Retinal pigment epithelial cell (primary cell): ENCODE measurements around the gene RBM12.

Experiments
- DNase-seq: peaks from one replicate; pipeline ENCODE4 v3.0.0-alpha.2; 2010; ENCODE audit warnings: low read depth
- H3K4me3 ChIP-seq: 2 replicates; pipeline ENCODE4 v1.5.1; 2011; ENCODE audit warnings: mild to moderate bottlenecking, low read length, control low read depth, moderate library complexity
- TF ChIP-seq, protein P1 (sequence below): conservative IDR thresholded peaks from 2 replicates; pipeline ENCODE4 v1.5.1; 2011; ENCODE audit warnings: low read depth, low read length, control low read depth, inconsistent platforms

RBM12 gene

DNA sequence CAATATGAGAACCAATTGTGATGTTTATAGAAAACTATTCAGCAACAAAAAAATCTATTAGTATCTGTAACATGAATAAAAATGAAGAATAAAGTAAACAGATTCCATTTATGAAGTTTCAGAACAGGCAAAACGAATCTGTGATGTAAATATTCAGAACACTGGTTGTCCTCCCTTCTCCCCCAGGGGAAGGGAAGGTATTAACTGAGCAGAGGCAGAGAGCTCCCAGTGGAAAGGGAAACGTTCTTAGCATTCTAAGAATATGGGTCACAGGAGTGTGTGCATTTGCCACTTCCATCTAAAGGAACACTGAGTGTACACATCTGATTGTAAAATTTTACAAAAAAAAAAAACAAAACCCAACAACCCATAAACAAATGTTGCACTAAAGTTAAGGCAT is 25.9 kb downstream of the RBM12 start:
- TF ChIP-seq, protein P1, sequence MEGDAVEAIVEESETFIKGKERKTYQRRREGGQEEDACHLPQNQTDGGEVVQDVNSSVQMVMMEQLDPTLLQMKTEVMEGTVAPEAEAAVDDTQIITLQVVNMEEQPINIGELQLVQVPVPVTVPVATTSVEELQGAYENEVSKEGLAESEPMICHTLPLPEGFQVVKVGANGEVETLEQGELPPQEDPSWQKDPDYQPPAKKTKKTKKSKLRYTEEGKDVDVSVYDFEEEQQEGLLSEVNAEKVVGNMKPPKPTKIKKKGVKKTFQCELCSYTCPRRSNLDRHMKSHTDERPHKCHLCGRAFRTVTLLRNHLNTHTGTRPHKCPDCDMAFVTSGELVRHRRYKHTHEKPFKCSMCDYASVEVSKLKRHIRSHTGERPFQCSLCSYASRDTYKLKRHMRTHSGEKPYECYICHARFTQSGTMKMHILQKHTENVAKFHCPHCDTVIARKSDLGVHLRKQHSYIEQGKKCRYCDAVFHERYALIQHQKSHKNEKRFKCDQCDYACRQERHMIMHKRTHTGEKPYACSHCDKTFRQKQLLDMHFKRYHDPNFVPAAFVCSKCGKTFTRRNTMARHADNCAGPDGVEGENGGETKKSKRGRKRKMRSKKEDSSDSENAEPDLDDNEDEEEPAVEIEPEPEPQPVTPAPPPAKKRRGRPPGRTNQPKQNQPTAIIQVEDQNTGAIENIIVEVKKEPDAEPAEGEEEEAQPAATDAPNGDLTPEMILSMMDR, result no peak
- no peak overlapping the region for H3K4me3 ChIP-seq
- DNase-seq, result no peak

- TF ChIP-seq, protein P1, result no peak
- H3K4me3 ChIP-seq, result no peak overlapping the region
- no peak for DNase-seq
Observed at GRCh38 chr20:35637276-35637675, 27.4 kb downstream of the RBM12 start.

DNA sequence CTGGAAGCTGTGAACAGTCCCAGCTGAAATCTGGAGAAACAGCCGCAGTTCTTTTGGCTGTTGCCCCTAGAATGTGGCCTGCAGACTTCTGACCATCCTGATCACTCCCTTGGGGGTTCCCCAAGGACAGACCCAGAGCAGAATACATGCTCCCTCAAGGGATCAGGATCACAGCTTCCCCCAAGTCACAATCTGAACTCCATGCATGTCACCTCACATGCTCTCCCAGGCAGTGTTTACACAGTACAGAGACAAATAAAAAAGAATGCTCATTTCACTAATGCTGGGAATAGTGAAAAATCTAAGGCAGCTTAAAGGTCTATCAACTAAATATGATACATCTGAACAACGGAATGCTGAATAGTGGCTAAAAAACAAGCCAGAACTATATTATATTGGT is 28.6 kb downstream of the RBM12 start:
- no peak for DNase-seq
- TF ChIP-seq, protein P1, result no peak
- no peak overlapping the region for H3K4me3 ChIP-seq

DNA sequence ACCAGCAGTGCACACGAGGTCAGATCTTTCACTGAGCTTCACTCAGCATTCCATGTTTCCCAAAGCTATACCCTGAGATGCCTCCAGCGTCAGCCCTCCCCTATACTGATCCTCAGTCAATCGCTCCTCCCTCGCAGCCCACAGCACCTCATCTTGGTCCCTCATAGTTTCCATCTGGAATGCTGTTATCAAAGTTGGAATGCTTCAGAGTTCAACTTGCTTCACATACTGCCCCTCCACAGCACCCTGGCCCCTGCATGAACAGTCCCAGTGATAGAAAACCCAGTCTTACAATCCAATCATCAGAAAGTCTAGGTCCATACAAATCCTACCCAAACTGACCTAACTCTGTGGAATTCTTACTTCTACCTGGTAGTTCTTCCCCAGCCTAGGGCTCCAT is 29.0 kb downstream of the RBM12 start:
- no peak overlapping the region for H3K4me3 ChIP-seq
- TF ChIP-seq, protein P1, result no peak
- no peak for DNase-seq

DNA sequence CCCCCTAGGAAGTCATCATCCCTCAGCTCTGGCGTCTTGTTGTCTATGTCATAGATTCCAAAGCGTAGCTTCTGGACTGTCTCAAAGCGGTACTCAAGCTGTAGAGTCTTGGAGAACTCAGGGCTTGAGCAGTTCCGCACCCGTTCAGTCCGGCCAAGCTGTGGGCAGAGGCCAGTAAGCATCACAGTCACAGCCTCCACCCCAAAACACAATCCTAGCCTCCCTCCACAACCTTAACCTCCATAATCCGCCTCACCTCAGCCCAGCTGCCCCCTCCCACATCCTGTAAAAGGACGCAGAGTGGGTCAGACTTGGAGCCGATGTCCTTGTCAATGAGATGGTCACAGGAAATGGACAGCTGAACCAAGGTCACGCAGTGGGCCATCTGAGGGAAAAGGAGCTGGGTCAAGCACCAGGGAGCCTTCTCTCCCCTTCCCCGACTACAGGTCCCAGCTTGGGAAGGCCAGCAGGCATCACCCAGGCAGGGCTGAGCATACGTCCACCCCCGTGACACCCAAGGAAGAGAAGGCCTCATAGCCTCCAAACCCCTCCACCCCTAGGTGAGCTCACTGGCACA is 32.1 kb downstream of the RBM12 start:
- H3K4me3 ChIP-seq, result no peak overlapping the region
- DNase-seq, result no peak
- TF ChIP-seq, protein P1, result no peak

DNA sequence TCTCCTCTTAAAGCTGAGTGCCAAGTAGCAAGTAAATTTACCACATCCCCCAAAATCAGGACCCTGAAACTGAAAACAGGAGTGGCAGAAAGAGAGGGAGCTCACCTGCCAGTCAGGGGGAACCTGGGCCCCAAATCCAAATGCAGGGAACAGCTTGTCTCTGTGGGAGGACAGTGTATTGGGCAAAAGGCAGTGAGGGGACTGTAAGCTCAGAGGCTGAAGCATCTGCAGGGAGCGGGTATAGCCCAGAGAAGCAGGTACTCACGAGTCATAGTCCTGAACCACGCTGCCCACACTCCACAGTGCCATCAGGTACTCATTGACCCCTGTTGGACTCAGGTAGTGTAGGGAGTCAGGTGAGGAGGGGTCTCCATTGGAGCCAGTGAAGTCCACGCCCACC is 34.1 kb downstream of the RBM12 start:
- no peak for DNase-seq
- H3K4me3 ChIP-seq, result no peak overlapping the region
- TF ChIP-seq, protein P1, result no peak

DNA sequence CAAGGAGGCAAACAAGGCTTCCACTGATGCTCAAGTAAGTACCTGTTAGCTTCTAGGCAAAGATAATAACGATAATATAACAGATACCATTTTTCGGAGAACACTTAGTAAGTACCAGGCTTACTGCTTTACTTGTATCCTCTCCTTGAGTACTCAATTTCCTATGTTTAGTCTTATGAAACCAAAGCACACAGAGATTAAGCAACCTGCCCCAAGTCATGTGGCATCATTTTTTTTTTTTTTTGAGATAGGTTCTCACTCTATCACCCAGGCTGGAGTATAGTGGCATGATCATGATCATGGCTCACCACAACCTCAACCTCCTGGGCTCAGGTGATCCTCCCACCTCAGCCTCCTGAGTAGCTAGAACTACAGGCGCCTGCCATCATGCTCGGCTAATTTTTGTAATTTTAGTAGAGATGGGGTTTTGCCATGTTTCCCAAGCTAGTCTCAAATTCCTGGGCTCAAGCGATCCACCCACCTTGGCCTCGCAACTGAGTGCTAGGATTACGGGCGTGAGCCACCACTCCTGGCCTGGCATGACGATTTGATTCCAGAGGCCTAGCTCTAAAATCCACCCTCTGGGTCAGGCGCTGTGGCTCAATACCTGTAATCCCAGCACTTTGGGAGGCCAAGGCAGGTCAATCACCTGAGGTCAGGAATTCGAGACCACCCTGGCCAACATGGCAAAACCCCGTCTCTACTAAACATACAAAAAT is 35.1 kb downstream of the RBM12 start:
- no peak for DNase-seq
- TF ChIP-seq, protein P1, result no peak
- H3K4me3 ChIP-seq, result no peak overlapping the region
